GM21528 (cell line): ENCODE results near the gene UBE2K.
A peak's percentile ranks its signal among the peaks of the same experiment; 100 is the strongest.
"Not testable (repeated sequence)": the region's sequence is repeated elsewhere in the genome, so short reads cannot be mapped to it uniquely, and the experiment has no call there.

ENCODE experiments used
- ATAC-seq: cut with Tn5 transposase; IDR thresholded peaks from one replicate; pipeline ENCODE4 v1.9.1; 2021; ENCODE audit warnings: mild to moderate bottlenecking, moderate library complexity; ENCODE audit not compliant: unreplicated experiment, low FRiP score

Gene UBE2K

DNA sequence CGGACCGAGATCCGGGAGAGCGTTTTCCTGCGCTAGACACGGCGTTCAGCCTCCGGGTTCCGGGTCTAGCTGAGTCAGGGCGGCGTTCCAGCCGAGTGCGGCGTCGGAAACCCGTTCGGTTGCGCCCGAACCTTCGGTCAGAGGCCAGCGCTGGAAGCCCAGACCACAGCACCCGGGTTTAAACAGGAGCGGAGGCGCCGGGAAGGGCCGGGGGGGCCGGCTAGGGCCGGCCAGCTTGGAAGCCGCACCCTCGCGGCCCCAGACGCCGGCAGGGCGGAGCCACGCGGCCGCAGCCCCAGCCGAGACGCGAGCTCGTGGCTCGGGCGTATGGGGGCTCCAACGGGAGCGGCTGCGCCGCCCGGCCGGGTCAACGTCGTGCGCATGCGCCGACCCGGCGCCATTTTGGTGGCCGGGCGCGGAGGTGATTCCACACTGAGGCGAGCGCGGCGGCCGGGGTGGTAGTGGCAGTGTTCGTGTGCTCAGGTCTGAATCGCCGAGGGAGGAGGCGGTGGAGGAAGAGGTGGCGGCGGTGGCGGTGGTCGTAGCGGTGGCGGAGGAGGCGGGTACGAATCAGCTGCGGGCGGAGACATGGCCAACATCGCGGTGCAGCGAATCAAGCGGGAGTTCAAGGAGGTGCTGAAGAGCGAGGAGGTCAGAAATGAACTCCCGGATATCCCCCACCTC, at the start of gene UBE2K:
Gene UBE2K, plus strand, starts transcription at position 397 of the 684 bp plus-strand sequence. Its CDS starts 192 bp downstream, at position 589.
- ATAC-seq = peak; percentile 80

GRCh38 chr4:39648213-39648612, 49.7 kb upstream of the UBE2K start:
- ATAC-seq = no peak

GRCh38 chr4:39648827-39649558, 48.9 kb upstream of the UBE2K start:
- no peak for ATAC-seq

DNA sequence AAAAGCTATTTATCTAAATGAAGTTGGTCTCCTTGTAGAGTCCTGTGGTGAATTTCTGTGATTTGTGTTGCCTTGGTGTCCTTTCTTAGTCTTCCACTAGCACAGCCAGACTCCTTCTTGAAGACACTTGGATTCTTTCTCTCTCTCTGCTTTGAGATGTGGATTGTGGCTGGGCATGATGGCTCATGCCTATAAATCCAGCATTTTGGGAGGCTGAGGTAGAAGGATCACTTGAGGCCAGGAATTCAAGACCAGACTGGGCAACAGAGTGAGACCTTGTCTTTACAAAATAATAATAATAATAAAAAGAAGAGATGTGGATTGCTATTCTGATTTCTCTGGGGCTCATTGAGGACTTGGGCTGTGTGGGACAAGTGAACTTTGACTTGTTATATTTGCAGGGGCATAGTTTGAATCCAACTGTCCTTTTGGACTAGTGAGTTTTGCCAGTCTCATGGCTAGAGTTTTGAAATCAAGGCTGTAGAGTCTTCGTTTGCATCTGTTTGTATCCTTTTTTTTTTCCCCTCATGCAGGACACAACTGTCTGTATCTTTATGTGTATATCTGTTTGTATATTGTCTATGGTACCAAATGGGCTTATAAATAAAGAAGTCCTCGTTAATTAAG, 48.2 kb upstream of the UBE2K start:
- no peak for ATAC-seq

GRCh38 chr4:39651586-39651985, 46.4 kb upstream of the UBE2K start:
- not testable (repeated sequence) for ATAC-seq

DNA sequence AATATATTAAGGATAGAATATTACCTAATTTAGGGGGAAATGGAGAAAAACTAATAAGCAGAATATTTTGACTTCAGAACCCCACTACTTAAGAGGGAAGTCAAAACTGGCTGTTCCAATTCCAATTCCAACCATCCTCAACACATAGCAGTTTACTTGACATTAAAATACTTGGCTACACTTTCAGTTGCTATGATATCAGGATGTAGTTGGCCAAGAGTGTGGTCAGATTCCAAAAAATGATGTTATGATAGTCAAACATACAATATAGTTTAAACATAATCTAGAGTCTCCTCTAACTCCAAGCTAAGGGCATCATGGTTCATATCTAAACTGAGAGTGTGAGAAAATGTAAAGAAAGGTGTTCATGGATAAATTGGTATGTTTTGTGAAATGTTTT, 42.7 kb upstream of the UBE2K start:
- no peak for ATAC-seq

GRCh38 chr4:39655876-39656275, 42.1 kb upstream of the UBE2K start:
- no peak for ATAC-seq

DNA sequence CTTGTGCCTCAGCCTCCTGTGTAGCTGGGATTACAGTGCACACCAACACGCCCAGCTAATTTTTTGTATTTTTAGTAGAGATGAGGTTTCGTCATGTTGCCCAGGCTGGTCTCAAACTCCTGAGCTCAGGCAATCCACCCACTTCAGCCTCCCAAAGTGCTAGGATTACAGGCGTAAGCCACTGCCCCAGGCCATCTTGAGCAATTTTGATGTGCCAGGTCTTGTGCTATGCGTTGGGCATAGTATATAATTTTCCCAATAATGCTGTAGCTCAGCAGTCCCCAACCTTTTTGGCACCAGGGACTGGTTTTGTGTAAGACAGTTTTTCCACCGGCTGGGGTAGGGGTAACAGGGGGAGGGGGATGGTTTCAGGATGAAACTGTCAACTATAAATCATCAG, 41.3 kb upstream of the UBE2K start:
- not testable (repeated sequence) for ATAC-seq

DNA sequence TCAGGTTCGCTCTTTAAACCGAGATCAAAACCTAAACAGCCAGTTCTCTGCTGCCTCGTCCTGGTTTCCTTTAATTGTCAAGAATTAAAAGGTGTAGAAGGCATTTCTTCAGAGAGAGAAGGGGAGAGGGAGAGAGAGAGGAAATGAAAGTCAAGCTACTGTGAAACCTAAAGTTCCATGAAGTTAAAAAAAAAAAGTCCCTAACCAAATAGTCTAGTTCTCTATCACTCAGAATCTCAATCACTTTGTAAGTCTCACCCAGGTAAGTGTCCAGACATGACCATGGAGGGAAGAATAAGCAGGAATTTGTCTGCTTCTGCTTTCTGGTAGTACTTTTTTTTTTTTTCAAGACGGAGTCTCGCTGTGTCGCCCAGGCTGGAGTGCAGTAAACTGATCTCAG, 40.5 kb upstream of the UBE2K start:
- ATAC-seq = peak; percentile 67

GRCh38 chr4:39658756-39659155, 39.2 kb upstream of the UBE2K start:
- no peak for ATAC-seq

GRCh38 chr4:39660045-39660444, 37.9 kb upstream of the UBE2K start:
- ATAC-seq = no peak

DNA sequence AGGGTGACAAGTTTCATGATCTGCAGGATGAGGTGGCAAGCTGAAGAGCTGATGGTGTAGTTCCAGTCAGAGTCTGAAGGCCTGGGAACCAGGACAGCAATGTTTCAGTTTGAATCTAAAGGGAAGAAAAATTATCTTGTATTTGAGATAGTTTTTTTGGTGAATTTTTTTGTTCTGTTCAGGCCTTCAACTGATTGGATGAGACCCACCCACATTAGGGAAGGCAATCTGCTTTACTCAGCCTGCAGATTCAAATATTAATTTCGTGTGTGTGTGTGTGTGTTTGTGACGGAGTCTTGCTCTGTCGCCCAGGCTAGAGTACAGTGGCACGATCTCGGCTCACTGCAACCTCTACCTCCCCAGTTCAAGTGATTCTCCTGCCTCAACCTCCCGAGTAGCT, 37.2 kb upstream of the UBE2K start:
- ATAC-seq = no peak

DNA sequence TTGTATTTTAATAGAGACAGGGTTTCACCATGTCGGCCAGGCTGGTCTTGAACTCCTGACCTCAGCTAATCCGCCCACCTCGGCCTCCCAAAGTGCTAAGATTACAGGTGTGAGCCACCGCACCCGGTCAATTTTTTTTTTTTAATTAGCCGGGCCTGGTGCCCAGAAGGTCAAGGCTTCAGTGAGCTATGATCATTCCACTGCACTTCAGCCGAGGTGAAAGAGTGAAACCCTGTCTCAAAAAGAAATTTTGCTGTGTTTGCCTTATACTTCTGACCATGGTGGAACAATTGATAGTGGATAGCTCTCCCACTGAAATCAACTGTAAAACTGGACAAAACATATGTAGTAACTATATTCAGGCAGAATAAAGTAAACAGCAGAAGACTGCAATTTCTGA, 35.3 kb upstream of the UBE2K start:
- ATAC-seq = no peak

GRCh38 chr4:39664828-39665731, 32.9 kb upstream of the UBE2K start:
- no peak for ATAC-seq

- no peak for ATAC-seq
These were observed 30.2 kb upstream of the UBE2K start for GRCh38 chr4:39667706-39668105.

GRCh38 chr4:39668887-39669286, 29.0 kb upstream of the UBE2K start:
- ATAC-seq = no peak

GRCh38 chr4:39670296-39670695, 27.6 kb upstream of the UBE2K start:
- ATAC-seq = not testable (repeated sequence)

DNA sequence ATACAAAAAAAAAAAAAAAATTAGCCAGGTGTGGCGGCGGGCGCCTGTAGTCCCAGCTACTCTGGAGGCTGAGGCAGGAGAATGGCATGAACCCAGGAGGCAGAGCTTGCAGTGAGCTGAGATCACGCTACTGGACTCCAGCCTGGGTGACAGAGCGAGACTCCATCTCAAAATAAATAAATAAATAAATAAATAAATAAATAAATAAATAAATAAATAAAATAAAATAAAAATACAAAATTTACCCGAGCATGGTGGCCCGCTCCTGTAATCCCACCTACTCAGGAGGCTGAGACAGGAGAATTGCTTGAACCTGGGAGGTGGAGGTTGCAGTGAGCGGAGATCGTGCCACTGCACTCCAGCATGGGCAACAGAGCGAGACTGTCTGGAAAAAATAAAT, 22.3 kb upstream of the UBE2K start:
- ATAC-seq = not testable (repeated sequence)

- ATAC-seq = not testable (repeated sequence)
These were observed 16.9 kb upstream of the UBE2K start for GRCh38 chr4:39681003-39681402.

- ATAC-seq = peak; percentile 76
These were observed 15.8 kb upstream of the UBE2K start for GRCh38 chr4:39682138-39682537.

- no peak for ATAC-seq
These were observed 11.9 kb upstream of the UBE2K start for GRCh38 chr4:39685990-39686389.
